ENCODE data around the gene RFTN1.

DNA sequence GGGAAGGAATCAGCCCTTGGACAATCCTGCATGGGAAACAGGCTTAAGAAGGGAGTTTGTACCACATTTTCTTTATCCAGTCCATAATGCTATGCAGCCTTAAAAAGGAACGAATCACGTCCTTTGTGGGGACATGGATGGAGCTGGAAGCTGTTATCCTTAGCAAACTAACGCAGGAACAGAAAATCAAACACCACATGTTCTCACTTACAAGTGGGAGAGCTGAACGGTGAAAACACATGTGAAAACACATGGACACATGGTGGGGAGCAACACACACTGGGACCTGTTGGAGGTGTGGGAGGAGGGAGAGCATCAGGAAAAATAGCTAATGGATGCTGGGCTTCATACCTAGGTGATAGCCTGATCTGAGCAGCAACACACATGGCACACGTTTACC lies 178.2 kb downstream of the RFTN1 start:
- TF ChIP-seq, protein P1, sequence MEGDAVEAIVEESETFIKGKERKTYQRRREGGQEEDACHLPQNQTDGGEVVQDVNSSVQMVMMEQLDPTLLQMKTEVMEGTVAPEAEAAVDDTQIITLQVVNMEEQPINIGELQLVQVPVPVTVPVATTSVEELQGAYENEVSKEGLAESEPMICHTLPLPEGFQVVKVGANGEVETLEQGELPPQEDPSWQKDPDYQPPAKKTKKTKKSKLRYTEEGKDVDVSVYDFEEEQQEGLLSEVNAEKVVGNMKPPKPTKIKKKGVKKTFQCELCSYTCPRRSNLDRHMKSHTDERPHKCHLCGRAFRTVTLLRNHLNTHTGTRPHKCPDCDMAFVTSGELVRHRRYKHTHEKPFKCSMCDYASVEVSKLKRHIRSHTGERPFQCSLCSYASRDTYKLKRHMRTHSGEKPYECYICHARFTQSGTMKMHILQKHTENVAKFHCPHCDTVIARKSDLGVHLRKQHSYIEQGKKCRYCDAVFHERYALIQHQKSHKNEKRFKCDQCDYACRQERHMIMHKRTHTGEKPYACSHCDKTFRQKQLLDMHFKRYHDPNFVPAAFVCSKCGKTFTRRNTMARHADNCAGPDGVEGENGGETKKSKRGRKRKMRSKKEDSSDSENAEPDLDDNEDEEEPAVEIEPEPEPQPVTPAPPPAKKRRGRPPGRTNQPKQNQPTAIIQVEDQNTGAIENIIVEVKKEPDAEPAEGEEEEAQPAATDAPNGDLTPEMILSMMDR (IDR thresholded peaks at IDR 0.05): no peak
- TF ChIP-seq POLR2A (IDR thresholded peaks at IDR 0.05): no peak

All from testis (tissue), 2 donors.